Stromal cell of bone marrow (primary cell): ENCODE results near the gene KCNIP3.

Source experiments
- DNase-seq: peaks from one replicate; pipeline ENCODE4 v3.0.0-alpha.2; 2012; ENCODE audit warnings: low read depth

KCNIP3 gene

DNA sequence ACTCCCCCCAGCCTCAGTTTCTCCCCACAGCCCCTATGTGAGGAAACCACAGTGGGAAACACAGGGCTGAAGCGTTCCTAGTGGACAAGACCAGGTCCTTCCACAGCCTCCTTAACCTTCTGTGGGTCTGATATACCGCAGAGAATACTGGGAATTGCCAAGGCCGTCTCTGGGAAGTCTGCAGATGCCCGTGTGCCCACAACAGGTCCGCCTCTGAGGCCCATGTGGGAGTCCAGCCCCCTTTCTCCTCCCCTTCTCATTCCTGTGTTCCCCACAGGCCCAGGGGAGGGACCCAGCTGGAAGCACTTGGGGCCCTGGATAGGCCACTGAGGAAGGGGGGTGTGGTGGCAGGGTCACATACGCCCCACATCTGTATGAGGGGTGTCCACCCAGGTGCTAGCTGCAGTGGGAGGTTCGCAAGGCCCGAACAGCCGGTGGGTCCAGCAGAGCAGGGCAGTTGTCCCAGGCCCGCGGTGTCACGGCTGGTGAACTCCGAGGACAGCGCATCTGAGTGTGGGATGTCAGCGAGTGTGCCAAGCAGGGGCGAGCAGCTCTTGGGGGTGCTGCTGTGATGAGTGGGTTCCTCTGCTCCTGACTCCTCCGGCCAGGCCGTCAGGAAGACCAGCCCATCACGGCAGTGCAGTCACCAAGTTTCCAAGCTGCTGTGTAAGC lies 2.4 kb upstream of the KCNIP3 start:
- DNase-seq: no peak

DNA sequence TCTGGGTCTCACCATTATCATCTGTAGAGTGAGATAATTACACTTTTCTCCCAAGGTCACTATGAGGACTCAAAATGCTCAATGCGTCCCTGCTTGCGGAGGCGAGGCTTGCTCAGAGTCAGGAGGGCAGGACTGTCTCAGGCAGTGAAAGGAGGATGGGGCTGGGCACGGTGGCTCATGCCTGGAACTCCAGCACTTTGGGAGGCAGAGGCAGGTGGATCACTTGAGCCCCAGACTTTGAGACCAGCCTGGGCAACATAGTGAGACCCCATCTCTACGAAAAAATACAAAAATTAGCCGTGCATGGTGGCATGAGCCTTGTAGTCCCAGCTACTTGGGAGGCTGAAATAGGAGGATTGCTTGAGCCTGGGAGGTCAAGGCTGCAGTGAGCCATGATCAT lies 1.8 kb upstream of the KCNIP3 start:
- DNase-seq: no peak

DNA sequence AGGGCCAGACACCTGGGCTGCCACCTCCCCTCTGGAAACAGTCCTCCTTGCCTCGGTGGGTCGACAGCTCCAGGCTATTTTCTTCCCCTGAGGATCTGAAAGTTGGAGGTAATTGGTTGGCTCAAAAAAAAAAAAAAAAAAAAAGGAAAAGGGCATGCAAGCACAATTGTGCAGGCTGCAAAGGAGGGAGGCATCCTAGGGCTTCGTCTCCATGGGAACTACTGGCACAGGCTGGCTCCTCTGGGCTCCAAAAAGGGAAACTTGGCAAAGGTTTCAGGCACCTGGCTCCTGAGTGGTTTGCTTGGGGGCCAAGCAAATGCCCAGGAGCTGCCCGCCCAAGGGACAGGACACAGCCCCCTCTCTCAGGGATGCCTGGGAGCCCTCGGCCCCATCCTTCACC lies 1.1 kb upstream of the KCNIP3 start:
- no peak for DNase-seq

DNA sequence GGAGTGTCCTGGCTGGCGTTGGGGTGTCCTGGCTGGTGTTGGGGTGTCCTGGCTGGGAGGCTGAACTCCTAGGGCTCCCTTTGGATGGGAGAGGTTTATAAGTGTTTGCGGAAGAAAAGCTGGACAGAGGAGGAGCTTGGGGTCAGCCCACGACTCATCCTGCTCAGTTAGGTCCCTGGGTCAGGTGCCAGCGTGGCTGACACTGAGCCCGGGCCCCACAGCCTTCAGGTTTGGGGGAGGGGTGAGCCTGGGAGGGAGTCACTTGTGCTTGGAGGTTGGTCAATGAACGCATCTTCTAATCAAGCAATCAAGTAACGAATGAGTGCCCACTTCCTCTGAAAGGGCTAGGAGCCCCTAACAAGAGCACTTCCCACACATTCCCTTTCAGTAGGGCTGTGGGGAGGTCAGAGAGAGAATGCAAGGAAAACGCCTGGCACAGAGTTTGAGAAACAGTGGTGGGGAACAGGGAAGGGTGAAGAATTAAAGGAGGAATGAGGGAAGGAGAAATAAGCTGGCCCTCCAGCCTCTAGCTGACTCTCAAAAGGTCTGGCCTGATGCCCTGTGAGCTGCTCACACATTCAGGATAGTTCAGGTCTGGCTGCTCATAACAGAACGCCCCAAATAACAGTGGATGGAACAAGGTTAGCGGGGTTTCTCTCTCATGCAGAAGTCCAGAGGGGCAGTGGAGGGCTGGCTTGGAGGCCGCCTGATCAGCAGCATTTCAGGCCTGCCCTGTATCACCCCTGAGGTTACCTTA lies 670 bp downstream of the KCNIP3 start:
- DNase-seq: no peak

DNA sequence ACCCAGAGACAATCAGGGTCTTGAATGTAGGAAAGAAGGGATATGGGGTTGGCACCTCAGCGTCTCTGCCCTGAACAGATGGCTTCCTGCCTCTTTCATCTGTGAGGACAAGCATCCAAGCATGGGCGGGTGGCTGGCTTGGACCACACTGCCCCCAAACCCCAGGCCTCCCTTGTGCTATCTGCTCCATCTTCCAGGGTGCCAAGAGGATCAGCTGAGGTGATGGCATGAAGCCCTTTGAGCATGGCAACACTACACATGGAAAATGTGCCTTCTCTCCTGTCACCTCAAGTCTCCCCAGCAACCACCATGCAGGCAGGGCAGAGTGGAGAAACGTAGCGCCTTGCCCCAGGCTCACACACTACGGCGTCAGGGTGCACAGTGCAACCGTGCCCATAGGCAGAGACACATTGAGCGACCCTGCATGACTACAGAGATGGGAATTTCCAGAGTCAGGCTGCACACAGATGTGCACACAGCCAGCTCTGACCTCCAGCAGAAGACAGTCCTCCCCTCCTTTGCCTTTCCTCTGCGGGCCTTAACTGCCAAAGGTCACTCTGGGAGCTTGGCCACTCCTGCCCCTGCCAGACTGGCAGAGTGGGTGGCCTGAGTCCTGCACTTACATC lies 1.5 kb downstream of the KCNIP3 start:
- no peak for DNase-seq

DNA sequence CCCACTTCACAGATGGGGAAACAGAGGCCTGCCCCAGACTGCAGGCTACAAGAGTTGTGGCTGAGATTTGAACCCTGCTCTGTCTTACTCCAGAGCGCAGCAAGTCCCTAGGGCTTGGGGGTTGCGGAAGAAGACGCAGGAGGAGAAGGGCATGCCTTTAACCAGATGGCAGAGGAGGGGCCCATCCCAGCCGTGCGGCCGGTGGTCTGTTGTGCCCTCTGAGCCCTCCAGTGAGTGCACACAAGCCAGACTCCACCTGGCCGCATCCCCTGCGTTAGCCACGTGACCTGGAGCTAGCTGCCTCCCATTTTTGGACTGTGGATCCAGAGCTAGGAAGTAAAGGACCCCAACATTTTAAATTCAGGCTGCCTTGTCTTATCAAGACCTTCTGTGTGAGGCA lies 2.8 kb downstream of the KCNIP3 start:
- no peak for DNase-seq

DNA sequence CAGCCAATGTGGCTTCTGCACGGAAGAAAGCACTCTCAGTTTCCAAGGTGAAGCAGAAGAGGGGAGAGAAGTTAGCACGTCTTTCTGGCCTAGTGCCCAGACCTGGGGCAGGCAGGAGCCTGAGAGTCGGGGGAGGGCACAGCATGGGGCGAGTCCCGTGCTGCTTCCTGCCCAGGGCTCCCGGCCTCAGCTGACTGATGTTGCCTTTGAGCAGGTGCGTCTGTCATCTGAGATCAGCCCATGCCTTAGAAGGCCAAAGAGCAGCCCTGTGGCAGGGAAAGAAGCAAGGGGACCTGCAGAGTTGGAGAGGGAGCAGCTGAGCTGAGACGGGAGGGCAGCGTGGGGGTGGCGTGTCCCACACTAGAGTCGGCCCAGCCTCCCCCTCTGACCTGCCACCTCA lies 3.3 kb downstream of the KCNIP3 start:
- no peak for DNase-seq

DNA sequence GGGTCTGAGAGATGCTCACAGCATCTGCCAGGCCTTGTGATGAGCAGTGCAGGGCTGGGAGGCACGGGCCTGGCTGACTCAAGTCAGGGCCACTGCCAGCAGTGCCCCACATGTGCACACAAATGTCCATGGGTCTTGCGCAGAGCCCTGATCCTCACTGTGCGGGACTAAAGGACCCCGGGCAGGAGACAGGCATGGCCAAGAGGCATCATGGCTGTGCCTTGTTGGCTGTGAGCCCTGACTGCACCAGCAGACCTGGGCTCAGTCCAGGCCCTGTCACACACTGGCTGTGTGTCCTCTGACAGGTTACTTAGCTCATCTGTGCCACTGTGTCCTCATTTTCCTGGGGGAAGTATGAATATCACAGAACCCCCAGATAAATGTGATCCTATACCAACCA lies 4.0 kb downstream of the KCNIP3 start:
- DNase-seq: no peak

DNA sequence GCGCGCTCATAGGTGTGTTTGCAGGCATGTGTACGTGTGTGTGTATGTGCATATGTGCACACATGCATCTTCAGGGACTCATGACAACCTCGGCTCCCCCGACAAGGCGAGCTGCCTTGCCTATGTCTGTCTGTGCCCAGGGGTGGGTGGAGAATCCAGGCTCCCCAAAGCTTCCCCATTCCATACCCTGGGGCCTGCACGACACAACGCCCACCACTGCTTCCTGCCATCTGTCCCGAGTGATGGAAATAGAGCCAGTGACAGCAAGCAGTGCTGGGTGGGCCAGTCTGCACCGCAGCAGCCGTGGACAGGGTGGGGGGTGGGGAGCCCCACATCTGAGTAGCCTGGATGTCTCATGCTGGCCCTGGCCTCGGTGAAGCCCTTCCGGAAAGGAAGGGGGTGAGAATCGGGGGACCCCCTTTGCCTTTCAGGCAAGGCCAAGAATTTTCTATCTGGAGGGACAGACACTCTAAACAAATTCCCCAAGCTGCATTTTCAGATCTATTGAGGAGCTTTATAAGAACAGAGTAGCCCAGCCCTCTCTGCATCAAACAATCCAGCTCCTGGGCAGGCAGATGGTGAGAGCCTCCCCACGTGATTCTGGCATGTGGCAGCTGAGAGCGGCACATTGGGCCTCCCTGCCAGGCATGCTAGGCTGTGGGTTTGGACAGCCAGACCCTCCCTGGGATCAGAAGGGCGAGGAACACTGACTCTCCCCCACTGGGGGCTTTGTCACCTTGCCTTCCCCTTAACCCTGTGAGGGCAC lies 4.9 kb downstream of the KCNIP3 start:
- no peak for DNase-seq

DNA sequence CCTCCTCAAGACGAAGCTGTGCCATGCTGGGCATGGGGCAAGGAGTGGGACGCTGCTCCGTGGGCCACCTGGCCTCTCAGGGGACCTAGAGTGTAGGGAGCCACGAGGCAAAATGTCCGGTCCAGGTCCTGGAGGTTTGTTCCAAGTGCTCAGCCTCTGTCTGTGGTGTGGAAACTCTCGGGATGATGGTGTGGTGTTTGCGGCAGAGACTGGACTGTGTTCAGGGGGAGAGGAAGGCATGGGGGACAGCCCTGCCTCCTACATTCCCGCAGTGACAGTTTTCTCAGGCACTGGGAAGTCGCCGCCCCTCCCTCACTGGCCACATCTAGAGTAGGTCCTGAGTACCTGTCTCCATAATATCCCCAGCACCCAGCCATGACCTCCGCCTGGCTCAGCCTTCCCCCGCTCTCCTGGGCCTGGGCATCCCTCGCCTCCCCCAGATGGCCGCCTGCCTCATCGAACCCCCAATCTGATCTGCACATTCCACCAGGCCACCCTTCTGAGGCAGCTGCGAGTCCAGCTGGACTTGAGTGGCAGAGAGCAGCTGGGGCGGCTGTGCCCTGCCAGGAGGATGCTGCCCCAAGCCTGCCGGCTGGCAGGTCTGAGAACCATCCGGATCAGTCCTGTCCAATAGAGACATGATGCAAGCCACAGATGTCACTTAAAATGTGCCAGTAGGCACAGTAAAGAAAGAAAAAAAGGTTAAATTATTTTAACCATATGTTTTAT lies 6.2 kb downstream of the KCNIP3 start:
- DNase-seq: no peak

DNA sequence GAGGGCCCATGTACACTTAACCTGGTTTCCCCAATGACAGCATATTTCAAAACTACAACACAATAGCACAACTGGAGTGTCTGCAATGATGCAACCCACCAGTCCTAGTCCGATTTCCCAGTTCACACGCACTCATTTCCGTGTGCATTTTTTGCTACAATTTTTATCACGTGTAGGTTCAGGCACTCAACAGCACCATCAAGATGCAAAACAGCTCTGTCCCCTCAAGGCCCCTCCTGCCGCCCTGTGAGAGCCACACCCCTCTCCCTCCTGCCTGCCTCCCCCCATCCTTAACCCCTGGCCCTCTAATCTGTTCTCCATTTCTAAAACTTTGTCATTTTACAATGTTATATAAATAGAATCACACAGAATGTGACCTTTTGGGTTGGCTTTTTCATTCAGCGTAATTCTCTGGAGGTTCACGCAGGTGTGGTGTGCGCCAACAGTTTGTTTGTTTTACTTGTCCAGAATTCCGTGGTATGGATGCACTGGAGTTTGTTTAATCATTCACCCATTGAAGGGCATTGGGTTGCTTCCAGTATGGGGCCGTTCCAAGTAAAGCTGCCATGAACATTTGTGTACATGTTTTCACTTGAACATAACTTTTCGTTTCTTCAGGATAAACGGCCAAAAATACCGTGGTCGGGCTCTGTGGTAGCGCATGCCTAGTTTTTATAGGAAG lies 8.4 kb downstream of the KCNIP3 start:
- no peak for DNase-seq

DNA sequence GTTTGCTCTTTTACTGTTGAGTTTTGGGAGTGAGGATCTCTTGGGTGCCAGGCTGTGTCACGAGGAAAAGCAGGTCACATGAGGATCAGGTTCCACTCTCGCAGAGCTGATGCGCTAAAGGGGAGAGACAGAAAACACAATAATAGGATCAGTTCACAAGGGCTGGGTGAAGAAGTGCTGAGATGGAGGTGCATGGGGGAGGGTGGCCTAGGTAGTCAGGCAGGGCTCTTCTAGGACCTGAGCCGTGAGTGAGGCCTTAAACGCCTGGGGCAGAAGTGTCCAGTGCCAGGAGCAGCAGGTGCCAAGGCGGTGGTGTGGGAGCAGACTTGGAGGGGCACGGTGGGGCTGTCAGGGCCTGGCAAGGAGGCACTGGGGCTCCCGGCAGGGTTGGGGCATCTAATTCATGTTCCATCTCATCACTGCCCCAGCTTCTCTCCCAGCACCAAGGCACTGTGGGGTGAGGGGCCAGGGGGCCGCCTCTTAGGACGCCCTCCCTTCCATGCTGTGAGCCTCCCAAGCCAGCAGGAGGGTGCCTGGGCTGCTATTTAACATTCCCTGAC lies 9.3 kb downstream of the KCNIP3 start:
- no peak for DNase-seq

DNA sequence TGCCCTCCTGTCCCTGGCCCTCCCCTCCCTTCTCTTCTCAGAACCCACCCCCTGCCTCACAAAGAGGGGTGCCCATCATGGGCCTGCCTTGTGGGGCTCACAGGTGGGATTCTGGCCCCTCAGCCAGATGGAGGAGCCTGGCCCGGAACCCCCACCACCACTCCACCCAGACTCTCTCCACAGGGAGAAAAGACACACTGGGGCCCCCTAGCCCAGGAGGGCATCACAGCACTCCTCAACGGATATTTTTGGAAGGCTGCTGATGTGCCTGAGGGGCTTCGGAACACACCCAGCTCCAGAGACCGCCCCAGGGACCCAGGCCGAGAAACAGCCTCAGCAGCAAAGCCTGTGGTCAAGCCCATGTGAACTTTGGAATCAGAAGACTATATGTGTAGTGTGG lies 9.9 kb downstream of the KCNIP3 start:
- no peak for DNase-seq

DNA sequence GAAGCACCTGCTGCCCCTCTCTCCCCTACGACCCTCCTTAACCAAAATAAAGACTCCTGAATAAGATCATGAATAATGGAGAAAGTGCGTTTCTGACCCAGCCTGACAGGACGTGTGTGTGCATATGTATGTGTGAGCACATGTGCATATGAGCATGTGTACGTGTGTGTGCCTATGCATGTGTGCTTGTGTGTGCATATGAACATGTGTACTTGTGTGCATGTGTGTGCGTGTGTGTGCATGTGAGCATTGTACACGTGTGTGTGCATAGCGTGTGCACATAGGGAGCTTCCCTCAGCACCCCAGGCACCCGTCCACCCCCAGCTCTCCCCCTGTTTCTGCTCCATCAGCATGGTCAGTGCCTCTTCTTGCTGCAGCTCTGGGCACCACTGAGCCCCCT lies 10.7 kb downstream of the KCNIP3 start:
- no peak for DNase-seq

DNA sequence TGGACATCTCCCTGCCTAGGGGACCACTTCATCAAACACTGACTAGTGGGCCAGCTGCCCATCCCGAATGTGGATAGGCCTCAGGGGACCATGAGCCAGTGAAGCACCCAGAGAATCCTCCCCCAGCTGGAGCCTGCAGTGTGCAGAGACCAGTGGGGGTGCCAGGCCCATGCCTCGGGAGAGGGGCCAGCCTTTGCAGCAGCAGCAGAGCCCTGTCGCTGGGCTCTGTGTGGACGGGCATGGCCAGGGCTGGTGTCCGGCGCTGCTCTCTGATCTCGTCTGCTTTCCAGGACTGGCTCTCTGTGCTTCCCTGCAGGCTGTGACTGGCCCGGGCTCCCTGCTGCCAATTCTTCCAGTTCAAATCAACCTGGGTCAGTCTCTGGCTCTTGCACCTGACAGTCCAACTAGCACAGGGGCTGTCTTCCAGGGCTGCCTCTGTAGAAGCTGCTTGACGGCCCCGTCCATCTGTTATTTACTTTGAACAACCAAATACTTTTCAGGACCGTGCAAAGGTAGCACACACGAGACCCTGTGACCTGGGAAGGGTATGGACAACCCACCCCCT lies 11.4 kb downstream of the KCNIP3 start:
- DNase-seq: no peak

DNA sequence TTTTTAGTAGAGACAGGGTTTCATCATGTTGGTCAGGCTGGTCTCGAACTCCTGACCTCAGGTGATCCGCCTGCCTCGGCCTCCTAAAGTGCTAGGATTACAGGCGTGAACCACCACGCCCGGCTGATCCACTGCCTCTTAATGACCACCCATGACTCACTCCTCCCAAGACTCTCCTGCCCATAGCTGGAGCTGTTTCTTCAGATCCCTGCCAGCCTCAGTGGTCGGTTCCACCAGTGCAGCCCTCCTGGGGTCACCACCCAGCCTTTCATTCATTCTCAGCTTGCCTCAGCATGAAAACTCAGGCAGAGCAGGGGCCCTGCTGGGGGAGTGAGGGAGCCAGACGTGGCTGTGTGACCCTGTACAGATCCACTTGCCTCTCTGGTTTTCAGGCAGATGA lies 12.5 kb downstream of the KCNIP3 start:
- DNase-seq: no peak

DNA sequence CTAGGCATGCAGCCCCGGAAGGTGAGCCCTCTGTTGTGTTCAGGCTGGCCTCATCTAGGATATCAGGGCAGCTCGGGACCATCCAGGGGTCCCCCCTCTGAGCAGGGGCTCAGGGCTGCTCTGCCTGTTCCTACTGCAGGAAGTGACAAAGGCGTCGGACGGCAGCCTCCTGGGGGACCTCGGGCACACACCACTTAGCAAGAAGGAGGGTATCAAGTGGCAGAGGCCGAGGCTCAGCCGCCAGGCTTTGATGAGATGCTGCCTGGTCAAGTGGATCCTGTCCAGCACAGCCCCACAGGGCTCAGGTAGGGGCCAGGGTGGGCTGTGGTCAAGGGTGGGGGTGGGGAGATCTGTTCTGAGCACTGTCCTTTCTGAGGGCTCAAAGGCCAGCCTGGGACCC lies 13.1 kb downstream of the KCNIP3 start:
- no peak for DNase-seq

DNA sequence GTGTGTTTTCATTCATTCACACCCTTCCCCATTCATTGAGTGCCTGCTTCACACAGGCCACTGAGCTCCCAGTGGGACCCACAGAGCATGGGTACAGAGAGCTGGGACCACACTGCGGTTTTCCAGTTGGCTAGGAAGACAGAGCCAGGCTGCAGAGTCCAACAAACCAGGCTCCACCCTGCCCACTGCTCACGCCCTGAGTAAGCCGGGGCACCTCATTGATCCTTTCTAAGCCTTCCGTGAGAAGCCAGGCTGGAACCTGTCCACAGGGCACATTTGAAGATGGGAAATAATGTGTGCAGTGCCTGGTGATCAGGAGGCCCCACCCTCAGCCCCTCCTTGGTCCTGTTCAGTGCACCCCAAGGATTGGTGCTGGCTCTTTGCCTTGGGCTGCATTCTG lies 13.5 kb downstream of the KCNIP3 start:
- no peak for DNase-seq

DNA sequence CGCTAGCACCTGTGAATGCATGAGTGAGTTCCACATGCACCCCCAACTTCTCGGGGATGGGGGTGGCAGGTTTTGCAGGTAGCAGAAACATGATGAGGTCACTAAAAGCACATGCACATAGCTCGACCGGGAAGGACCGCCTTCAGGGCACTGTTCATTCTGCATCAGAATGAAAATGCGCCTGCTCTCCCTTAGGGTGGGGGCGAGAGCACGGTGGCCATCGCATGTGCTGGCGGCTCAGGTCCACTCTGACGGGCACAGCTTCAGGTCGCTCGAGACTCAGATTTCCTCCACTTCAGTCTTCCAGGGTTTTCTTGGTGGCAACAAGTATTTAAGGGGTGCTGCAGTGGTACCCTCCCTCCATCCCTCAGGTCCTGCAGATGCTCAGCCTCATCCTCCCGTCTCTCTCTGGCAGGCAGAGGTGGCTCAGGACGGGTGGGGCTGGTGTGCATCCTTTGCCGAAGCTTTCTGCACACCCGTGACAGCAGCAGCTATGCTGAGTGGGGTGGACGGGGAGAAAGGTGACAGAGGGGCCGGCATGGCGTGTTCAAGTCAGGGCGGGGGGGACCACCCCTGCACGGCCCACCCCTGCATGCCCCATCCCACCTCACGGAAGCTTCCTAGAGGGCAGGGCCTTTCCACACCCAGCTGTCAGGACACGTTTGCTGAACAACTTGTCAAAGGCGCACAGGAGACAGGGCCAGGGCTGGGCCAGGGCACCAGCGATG lies 14.8 kb downstream of the KCNIP3 start:
- DNase-seq: no peak

DNA sequence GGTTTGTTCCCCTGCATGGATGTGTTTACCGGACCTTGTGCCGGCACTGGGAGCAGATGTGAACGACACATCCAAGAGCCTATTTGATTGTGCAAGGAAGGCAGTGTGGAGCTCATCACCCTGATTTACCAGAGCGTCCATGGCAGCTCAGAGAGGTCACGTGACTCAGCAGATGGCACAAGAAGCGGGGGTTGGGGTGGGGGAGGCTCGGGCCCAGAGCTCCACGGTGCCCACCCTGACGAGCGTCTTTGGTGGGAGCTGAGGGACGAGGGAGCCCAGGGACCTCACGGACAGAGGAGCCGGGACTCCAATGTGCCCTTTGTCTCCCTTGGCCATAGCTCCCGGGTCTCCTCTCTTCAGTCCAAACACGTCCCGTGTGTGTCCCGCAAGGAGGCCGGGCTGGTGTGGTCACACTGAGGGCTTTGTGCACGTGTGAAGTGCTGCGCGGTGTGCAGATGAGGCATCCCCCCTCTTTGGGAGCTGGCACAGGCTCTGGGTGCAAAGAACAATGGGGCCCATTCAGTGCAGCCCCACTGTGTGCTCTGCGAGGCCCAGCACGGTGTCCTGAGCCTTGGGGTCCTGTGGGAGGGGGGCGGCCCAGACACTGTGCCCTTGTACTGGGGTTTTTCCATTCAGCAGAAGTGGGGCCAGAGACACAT lies 15.5 kb downstream of the KCNIP3 start:
- no peak for DNase-seq
